ENCODE measurements around the gene COPS7A. TPM values are rescaled to one million over a fixed set of nuclear protein-coding genes. Genes with fewer than 3 reads are reported as not detected.

COPS7A gene
- polyA plus RNA-seq, 1 donor from 2014 or later: 36.8 TPM

GRCh38 chr12:6766651-6767349 is 43.0 kb downstream of the COPS7A start:
- Mint-ChIP-seq H3K27ac (no peak overlapping the region), H3K36me3 (no peaks in the 10 kb centered on the region), H3K9me3 (no peaks in the 10 kb centered on the region), H3K4me1 (peaks cover 7 to 17% (median 15%) of the 10 kb centered on the region in 3 donors), H3K4me3 (peak overlapping the region; percentile 74 to 94 (median 86)), H3K27me3 (peaks cover 37% of the 10 kb centered on the region)

GRCh38 chr12:6767353-6768319 is 43.8 kb downstream of the COPS7A start:
- peaks cover 7 to 17% (median 17%) of the 10 kb centered on the region in 3 donors for H3K4me1 Mint-ChIP-seq
- peak overlapping the region in 1 of 3 donors; percentile 83 for H3K27ac Mint-ChIP-seq
- H3K9me3 Mint-ChIP-seq: no peaks in the 10 kb centered on the region
- H3K4me3 Mint-ChIP-seq: peak overlapping the region; percentile 74 to 94 (median 86)
- no peaks in the 10 kb centered on the region for H3K36me3 Mint-ChIP-seq
- H3K27me3 Mint-ChIP-seq: peaks cover 37% of the 10 kb centered on the region

GRCh38 chr12:6768437-6768914 is 44.6 kb downstream of the COPS7A start:
- H3K27ac Mint-ChIP-seq: no peak overlapping the region
- H3K27me3 Mint-ChIP-seq: peaks cover 44% of the 10 kb centered on the region

GRCh38 chr12:6768990-6769389 is 45.1 kb downstream of the COPS7A start:
- no peak overlapping the region for H3K27ac Mint-ChIP-seq
- H3K27me3 Mint-ChIP-seq: peaks cover 44% of the 10 kb centered on the region
- H3K4me1 Mint-ChIP-seq: peaks cover 7 to 17% (median 16%) of the 10 kb centered on the region in 3 donors
- H3K36me3 Mint-ChIP-seq: no peaks in the 10 kb centered on the region
- H3K9me3 Mint-ChIP-seq: no peaks in the 10 kb centered on the region
- peak overlapping the region in 2 of 4 donors; percentile 7 to 32 for H3K4me3 Mint-ChIP-seq

More at GRCh38 chr12:6768437-6768914, 44.6 kb downstream of the COPS7A start:
- H3K9me3 Mint-ChIP-seq: no peaks in the 10 kb centered on the region
- H3K4me1 Mint-ChIP-seq: peaks cover 7 to 17% (median 17%) of the 10 kb centered on the region in 3 donors
- no peaks in the 10 kb centered on the region for H3K36me3 Mint-ChIP-seq
- peak overlapping the region in 1 of 4 donors; percentile 74 for H3K4me3 Mint-ChIP-seq

DNA sequence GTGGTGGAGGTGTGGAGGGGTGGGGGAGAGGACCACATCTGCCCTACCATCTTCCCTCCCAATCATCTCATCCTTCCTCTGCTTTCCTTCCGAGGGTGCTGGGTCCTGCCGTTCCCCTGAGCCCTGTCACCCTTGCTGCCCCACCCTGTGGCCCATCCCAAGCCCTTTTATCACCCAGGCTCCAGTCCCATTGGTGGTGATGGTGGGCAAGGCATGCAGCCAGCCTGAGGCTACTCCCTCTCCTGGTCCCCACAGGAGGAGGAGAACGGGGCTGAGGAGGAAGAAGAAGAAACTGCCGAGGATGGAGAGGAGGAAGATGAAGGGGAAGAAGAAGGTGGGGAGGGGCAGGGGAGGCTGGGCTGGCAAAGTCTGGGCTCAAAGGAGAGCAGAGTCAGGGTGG is 45.8 kb downstream of the COPS7A start:
- Mint-ChIP-seq H3K27ac (no peak overlapping the region), H3K4me3 (peak overlapping the region in 1 of 4 donors; percentile 17), H3K4me1 (peaks cover 5 to 14% (median 11%) of the 10 kb centered on the region in 3 donors), H3K27me3 (peaks cover 44% of the 10 kb centered on the region), H3K9me3 (no peaks in the 10 kb centered on the region), H3K36me3 (no peaks in the 10 kb centered on the region)

DNA sequence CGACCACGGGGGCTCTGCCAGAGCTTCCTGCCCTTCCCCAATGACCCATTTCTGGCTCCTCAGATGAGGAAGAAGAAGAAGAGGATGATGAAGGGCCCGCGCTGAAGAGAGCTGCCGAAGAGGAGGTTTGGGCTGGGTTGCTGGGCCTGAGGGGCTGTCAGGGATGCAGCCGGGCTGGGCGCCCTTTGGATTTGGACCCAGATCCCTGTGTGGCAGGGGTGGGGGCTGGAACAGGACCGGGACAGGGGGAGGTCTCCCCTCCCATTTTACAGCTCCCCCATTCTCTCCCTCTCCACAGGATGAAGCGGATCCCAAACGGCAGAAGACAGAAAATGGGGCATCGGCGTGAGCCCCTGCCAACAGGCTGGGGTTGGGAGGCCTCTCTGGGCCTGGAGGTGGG is 46.2 kb downstream of the COPS7A start:
- Mint-ChIP-seq H3K27ac (no peak overlapping the region), H3K4me3 (no peak overlapping the region), H3K36me3 (no peaks in the 10 kb centered on the region), H3K27me3 (peaks cover 47% of the 10 kb centered on the region), H3K4me1 (peaks cover 5 to 18% (median 11%) of the 10 kb centered on the region in 3 donors), H3K9me3 (no peaks in the 10 kb centered on the region)

DNA sequence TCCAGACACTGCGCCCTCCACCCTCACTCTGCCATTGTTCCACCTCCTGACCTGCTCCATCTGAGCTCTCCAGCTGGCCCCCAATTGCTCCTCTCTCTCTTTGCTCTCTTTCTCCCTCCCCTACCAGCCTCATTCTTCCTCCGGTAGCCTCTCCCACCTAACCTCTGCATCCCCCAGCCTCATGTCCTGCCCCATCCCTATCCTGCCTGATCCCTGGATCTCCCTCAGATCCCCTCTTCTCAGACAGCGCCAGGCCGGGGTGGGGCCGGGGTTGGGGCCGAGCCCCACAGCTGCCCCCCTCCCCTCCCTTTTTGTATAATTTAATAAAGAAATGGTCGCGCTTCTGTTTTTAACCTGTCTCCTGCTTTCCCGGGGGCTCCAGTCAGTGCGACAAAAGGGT is 46.8 kb downstream of the COPS7A start:
- no peaks in the 10 kb centered on the region for H3K36me3 Mint-ChIP-seq
- peaks cover 3 to 18% (median 11%) of the 10 kb centered on the region in 3 donors for H3K4me1 Mint-ChIP-seq
- no peaks in the 10 kb centered on the region for H3K9me3 Mint-ChIP-seq
- no peak overlapping the region for H3K27ac Mint-ChIP-seq
- no peak overlapping the region for H3K4me3 Mint-ChIP-seq
- peaks cover 48% of the 10 kb centered on the region for H3K27me3 Mint-ChIP-seq

- no peak overlapping the region for H3K4me3 Mint-ChIP-seq
- H3K27ac Mint-ChIP-seq: peak overlapping the region in 1 of 3 donors; percentile 91
- H3K4me1 Mint-ChIP-seq: peaks cover 3 to 14% (median 11%) of the 10 kb centered on the region in 3 donors
These were observed 47.2 kb downstream of the COPS7A start for GRCh38 chr12:6771091-6771495.

DNA sequence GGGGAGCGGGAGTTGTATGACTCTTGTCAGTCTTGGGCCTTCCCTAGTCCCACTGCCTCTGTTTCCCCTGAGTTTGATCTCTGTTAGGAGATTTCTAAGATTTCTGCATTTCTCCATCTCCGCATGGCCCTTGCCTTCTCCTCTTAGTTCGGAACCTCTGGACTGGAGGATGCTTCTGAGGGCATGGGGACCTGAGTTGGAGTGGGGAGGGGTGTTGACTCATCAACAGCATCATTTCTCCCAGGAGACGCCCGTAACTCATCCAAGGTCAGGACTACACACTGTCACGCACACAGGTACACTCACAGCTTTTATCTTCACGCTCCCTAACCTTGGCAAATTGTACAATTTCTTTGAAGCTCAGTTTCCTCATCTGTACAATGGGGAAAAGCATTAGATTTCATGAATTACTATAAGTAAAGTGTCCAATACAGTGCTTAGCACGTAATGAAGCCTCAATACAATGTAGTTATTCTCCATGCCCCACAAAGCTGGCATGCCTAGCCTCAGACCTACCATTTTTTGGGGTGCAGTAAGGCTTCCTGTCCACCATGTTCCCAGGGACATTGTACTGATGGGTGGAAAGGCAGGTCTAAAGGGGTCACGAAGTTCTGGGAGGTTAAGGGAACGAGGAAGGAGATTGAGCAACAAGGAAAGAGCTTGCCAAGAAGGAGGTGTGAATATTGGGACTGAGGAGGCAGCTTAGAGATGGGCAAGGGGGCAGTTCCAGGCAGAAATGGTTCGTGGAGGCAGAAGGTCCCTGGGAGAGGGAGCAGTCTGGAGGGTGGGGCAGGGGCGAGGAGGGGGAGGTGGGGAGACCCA is 47.9 kb downstream of the COPS7A start:
- H3K27me3 Mint-ChIP-seq: peaks cover 53% of the 10 kb centered on the region
- peaks cover 2% of the 10 kb centered on the region for H3K36me3 Mint-ChIP-seq
- no peaks in the 10 kb centered on the region for H3K9me3 Mint-ChIP-seq
- peak overlapping the region in 1 of 4 donors; percentile 78 for H3K4me3 Mint-ChIP-seq
- H3K27ac Mint-ChIP-seq: peak overlapping the region in 1 of 3 donors; percentile 91
- H3K4me1 Mint-ChIP-seq: peaks cover 6 to 14% (median 11%) of the 10 kb centered on the region in 3 donors

More at GRCh38 chr12:6771091-6771495, 47.2 kb downstream of the COPS7A start:
- H3K9me3 Mint-ChIP-seq: no peaks in the 10 kb centered on the region
- H3K36me3 Mint-ChIP-seq: peaks cover under 1% of the 10 kb centered on the region
- H3K27me3 Mint-ChIP-seq: peaks cover 49% of the 10 kb centered on the region

- peak within 1 kb of the TSS in 1 of 4 donors; percentile 78 for H3K4me3 Mint-ChIP-seq
- peak within 1 kb of the TSS in 1 of 3 donors; percentile 91 for H3K27ac Mint-ChIP-seq
These were observed 48.5 kb downstream of the COPS7A start, which contains the start of gene LAG3 for GRCh38 chr12:6772331-6772695. TSS of gene LAG3 (plus strand) at chr12:6772520. CDS start at chr12:6772853, 333 bp downstream.

GRCh38 chr12:6772726-6773589 is 49.1 kb downstream of the COPS7A start:
- no peak overlapping the region for H3K27ac Mint-ChIP-seq
- peaks cover 3 to 8% (median 6%) of the 10 kb centered on the region in 3 donors for H3K4me1 Mint-ChIP-seq
- H3K27me3 Mint-ChIP-seq: peaks cover 49% of the 10 kb centered on the region
- peak overlapping the region in 1 of 4 donors; percentile 32 for H3K4me3 Mint-ChIP-seq
- H3K9me3 Mint-ChIP-seq: no peaks in the 10 kb centered on the region
- H3K36me3 Mint-ChIP-seq: peaks cover 2% of the 10 kb centered on the region

More at GRCh38 chr12:6772331-6772695, 48.5 kb downstream of the COPS7A start, which contains the start of gene LAG3:
- Mint-ChIP-seq H3K9me3 (no peaks in the 10 kb centered on the region), H3K27me3 (peaks cover 54% of the 10 kb centered on the region), H3K36me3 (peaks cover 2% of the 10 kb centered on the region), H3K4me1 (peaks cover 6 to 11% (median 10%) of the 10 kb centered on the region in 3 donors)

DNA sequence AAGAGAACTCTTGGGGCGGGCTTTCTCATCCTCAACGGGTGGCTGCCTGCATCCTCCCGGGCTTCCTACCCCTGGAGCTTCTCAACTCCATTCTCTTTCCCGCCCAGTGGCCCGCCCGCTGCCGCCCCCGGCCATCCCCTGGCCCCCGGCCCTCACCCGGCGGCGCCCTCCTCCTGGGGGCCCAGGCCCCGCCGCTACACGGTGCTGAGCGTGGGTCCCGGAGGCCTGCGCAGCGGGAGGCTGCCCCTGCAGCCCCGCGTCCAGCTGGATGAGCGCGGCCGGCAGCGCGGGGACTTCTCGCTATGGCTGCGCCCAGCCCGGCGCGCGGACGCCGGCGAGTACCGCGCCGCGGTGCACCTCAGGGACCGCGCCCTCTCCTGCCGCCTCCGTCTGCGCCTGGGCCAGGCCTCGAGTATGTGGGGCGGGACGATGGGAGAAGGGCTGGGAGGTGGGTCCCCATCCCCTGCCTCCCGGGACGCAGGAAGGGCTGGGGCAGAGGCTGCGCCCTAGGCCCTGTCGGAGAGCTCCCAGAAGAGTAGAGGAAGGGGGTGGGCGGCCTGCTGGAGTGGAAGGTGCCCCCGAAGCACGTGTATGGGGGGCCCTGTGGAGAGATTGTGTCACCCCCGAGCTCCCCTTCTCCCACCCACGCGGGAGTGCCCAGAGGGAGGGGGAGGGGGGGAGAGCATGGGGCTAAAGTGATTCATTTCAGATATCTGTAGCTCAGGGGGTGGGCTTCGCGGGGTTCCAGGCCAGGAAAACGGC is 49.9 kb downstream of the COPS7A start:
- peaks cover 2% of the 10 kb centered on the region for H3K36me3 Mint-ChIP-seq
- peaks cover 50% of the 10 kb centered on the region for H3K27me3 Mint-ChIP-seq
- H3K4me1 Mint-ChIP-seq: peaks cover 4 to 10% (median 9%) of the 10 kb centered on the region in 3 donors
- H3K4me3 Mint-ChIP-seq: peak overlapping the region in 2 of 4 donors; percentile 32 to 58
- no peaks in the 10 kb centered on the region for H3K9me3 Mint-ChIP-seq
- no peak overlapping the region for H3K27ac Mint-ChIP-seq

Measured in IgD-negative memory B cell (primary cell).